HG02981 (cell line): ENCODE results near the gene ADD1.

Experiments
- ATAC-seq: cut with Tn5 transposase; IDR thresholded peaks from one replicate; pipeline ENCODE4 v1.9.1; 2021; ENCODE audit warnings: mild to moderate bottlenecking, moderate library complexity; ENCODE audit not compliant: unreplicated experiment

Gene ADD1

GRCh38 chr4:2858451-2859217, 15.0 kb downstream of the ADD1 start:
- no peak for ATAC-seq

DNA sequence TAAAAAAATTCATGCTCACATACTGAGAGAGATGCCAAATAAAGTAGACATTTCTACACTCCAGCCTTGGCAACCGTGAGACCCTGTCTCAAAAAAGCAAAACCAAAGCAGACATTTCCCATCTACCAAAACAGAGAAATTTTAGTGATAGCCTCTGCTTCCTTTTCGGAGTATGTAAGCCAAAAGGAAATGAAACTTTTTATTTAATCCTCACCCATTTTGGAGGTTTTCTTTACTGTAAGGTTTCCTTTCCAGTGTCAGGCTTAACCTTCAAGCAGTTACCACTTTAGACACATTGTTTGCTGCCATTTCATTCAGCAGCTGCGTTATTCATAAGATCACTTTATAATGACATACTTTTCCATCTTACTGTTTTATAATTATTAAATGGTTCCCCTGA, 15.9 kb downstream of the ADD1 start:
- no peak for ATAC-seq

DNA sequence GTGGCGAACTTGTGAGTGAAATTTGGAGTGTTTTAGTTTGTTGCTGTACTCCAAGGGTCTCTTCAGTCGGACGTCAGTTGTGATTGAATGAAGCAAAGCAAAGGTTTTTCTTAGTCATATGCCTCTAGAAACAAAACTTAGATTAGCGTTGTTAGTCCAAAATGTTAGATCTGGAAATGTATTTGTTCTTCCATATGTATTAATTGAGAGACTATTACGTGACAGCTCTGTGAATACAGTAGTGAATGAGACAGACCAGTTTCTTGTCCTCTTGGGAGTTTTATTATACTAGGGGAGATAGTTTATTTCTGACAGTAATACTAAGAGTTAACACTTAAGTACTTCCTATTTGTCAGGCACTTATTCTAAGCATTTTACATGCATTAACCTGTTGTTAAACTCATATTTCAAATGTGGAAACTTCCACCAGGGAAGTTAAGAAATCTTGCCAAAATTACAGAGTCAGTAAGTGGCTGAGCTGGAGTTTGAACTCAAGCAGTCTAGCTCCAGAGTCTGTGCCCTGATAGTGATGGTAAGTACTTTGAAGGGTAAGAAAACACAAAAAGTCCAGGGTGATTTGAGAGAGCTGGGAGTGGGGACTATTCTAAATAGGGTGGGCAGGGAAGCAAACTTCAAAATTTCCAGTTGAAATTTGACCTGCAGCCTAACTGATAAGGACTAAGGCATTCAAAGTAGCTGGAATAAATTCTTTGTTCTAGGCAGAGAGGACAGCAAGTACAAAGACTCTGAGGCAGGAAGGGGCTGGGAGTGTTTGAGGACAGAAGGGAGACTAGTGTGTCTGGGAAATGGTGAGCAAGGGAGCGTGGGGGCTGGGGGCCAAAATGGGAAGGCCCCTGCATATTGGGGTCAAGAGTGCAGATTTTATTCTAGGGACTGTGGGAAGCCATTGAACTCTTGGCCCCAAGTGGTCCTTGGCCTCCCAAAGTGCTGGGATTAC, 17.0 kb downstream of the ADD1 start:
- no peak for ATAC-seq

- no peak for ATAC-seq
Measured at GRCh38 chr4:2861631-2862436, 18.2 kb downstream of the ADD1 start.

DNA sequence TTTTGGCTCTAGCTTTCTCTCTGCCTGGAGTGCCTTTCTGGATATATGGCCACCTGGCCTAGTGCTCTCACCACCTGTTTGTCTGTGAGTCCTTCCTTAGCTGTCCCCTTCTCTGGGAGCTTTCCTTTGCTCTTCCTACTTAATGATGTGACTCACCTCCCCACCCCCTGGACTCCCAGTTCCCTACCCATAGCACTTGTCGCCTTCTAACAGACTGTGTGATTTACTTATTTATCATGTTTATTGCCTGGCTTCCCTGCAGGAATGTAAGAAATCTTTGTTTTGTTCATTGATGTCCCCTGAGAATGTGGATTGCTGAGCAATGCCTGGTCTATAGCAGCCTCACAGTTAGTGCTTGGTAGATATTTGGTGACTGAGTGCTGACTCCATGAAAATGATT, 18.9 kb downstream of the ADD1 start:
- no peak for ATAC-seq

GRCh38 chr4:2863649-2864048, 20.0 kb downstream of the ADD1 start:
- ATAC-seq = no peak

DNA sequence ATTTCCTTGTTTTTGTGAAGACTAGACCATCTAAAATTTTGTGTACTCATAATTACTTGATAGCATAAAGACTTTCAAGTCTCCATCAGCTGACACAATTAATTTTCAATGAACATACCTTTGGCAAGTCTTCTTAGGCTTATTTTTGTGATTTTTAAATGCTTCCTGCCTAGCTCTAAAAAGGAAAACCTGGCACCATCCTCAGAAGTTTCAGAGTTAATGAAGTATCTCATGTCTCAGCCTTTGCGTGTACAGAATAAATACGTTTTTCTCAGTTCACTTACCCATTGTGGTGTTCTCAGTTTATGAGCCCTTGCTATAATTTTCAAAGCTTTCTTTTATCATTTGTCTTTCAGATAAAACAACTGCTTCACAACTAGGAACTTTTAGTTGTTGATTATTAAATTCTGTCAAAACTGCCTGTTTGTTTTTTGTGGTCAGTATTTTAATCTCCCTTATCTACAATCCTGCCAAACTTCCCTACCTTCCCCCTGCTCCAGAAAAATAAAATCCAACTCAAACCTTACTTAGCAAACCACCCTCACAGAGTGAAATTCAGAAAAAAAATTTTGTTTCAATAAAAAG, 21.6 kb downstream of the ADD1 start:
- no peak for ATAC-seq

- ATAC-seq = no peak
Measured at GRCh38 chr4:2866160-2866861, 22.7 kb downstream of the ADD1 start.

DNA sequence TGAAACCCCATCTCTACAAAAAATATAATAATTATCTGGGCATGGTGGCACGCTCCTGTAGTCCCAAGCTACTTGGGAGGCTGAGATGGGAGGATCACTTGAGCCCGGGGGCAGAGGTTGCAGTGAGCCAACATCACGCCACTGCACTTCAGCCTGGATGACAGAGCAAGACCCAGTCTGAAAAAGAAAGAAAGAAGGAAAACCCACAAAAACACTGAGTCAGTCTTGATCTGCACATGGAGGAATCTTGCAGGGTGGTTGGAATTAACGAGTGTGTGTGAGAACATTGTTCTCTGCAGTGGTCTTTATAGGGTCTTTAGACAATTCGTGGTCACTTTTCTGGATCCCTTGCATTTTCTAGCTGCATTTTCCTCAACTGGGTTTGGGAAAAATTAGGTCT, 23.2 kb downstream of the ADD1 start:
- no peak for ATAC-seq

- no peak for ATAC-seq
Measured at GRCh38 chr4:2867758-2868491, 24.3 kb downstream of the ADD1 start.

DNA sequence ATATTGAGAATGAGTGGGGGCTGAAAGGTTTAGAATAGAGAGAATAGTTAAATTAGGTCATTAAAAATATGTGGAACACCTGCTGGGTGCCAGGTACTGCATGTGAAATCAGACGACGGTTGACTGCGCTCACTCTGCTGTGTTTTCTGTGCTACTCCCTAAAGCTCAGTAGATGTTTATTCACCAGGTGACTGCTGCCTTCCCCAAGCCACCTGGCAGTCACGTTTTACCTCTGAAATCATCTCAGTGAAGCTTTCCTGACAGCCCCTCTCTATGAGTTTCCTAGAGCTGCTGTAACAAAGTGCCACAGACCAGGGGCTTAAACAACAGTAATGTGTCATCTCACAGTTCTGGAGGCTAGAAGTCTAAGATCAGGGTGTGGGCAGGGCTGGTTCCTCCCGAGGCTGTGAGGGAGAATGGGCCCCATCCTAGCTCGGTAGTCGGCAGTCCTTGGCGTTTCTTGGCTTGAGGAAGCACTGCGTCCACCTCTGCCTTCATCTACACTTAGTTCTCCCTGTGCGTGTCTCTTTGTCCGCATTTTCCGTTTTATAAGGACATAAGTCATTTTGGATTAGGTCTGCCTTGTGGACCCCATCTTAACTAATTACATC, 25.3 kb downstream of the ADD1 start:
- ATAC-seq = no peak

DNA sequence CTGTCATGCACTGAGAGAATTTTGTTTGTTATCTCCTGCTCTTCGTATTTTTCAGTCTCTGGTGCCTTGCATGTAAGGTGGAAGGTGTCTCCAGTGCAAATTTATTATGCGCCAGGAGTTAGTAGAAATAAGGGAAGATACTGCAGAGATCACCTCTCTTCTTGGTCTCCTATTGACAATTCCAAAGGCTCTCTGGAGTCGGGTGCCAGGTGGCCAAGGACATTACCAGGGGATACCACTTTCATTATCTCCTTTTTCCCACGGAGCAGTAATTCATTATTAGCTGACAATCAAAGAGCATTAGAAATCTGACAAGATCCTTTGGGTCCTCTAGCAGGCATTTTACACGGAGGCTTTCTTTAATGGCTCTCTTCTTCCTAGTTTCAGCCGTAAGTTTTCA, 26.0 kb downstream of the ADD1 start:
- no peak for ATAC-seq

DNA sequence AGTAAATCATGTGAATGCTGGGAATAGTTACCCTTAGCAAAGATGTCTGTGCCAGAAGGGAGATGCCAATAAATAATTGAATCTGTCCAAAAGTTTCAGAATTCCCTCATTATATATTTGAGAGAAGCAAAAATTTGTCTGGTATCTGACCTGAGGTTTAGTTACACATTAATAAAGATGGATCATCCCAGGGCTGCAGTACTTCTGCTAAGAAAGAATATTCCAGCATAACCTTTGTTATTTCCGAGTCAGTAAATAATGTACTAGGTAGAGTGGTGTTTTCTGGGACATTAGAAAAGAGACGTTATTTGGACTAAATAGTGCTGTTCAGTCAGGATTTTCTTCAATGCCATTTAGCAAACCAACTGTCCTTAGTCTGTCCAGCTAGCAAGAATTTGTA, 26.4 kb downstream of the ADD1 start:
- ATAC-seq = no peak

- no peak for ATAC-seq
Measured at GRCh38 chr4:2871466-2871865, 27.8 kb downstream of the ADD1 start.

GRCh38 chr4:2871911-2872310, 28.3 kb downstream of the ADD1 start:
- no peak for ATAC-seq

DNA sequence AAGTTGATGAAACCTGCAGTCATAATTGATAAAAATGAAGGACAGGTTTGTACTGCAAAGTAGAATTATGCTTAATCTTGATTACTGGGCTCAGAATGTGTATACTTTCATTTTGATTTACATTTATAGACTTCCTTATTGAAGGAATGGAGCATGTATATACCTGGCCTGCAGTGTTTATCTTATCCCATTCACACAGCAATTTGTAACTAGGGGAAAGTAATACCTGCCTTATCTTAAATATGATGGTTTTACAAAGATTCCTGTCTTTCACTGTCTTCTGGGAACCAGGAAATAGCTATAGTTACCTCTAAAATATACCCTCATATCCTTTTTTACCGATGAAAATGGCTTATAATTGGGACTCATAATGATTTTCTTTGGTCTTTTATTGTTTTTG, 29.7 kb downstream of the ADD1 start:
- ATAC-seq = no peak

DNA sequence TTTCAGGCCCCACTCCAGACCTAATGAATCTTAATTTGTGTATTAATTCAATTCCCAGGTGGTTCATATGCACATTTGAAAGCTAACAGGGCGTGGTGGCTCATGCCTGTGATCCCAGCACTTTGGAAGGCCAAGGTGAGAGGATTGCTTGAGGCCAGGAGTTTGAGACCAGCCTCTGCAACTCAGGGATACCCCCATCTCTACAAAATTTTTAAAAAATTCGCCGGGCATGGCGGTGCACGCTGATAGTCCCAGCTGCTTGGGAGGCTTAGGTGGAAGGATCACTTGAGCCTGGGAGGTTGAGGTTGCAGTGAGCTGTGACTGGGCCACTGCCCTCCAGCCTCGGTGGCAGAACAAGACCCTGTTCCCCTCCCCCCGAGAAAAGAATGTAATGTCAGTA, 31.2 kb downstream of the ADD1 start:
- no peak for ATAC-seq

DNA sequence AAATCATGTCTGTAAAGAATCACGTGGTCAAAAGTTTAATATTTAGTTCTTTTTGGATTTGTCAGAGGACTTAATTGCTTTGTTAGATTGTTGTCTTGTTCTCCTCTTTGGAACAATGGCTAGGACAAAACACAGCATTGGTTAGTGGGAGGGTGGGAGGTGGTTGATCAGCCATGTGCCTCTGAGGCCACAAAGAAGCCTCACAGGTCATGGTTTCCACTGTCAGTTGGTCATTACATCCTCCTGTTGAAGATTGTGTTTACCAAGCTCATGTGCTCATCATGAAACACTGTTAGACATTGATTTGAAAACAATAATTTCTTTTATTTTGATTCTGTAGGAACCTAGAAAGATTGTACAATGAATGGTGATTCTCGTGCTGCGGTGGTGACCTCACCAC, 31.9 kb downstream of the ADD1 start:
- ATAC-seq = no peak

DNA sequence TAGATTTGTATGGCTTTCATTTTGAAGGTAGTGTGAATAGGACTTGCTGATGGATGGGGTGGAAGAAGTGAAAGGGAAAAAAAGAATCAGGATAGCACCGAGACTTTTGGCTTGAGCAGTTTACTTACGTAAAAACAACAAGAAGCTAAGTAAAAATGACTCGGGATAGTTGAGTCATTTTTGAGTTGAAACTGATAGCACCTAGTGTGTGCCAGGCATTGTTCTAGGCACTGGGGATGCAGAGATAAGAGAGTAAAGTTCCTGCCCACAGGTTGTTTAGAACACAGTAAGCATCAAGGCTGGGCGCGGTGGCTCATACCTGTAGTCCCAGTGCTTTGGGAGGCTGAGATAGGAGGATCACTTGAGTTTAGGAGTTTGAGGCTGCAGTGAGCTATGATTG, 34.7 kb downstream of the ADD1 start:
- no peak for ATAC-seq
